Spleen (tissue), 11 donors: ENCODE measurements around the gene ACOX3. TPM values are rescaled to one million over a fixed set of nuclear protein-coding genes. Genes with fewer than 3 reads are reported as not detected.

ENCODE experiments used
- DNase-seq: peaks from one replicate; pipeline ENCODE4 v3.0.0-alpha.2; 2020
- H3K27ac ChIP-seq, 8 donors: fragments of 200-600 bp; sonication (generic) in 7 of 8; 1 replicate in 4 of 8; 2 replicates in 4 of 8; pipeline versions ENCODE4 v1.5.0 to v1.8.0; 2016 to 2021; ENCODE audit warnings: inconsistent platforms in 4 of 8, mild to moderate bottlenecking in 4 of 8, moderate library complexity in 1 of 8
- H3K27me3 ChIP-seq, 7 donors: fragments of 200-600 bp; sonication (generic) in 6 of 7; replicated peaks in 1 of 7; 1 replicate in 4 of 7; 2 replicates in 3 of 7; pipeline versions ENCODE4 v1.5.0 to v1.8.0; 2016 to 2021; ENCODE audit warnings: inconsistent platforms in 3 of 7, mild to moderate bottlenecking in 1 of 7
- H3K36me3 ChIP-seq, 6 donors: fragments of 200-600 bp; sonication (generic) in 5 of 6; 1 replicate in 4 of 6; 2 replicates in 2 of 6; pipeline versions ENCODE4 v1.5.0 to v1.8.0; 2016 to 2021; ENCODE audit warnings: inconsistent platforms in 2 of 6
- H3K4me1 ChIP-seq, 6 donors: fragments of 200-600 bp; sonication (generic) in 5 of 6; 1 replicate in 3 of 6; 2 replicates in 3 of 6; pipeline versions ENCODE4 v1.5.0 to v1.8.0; 2016 to 2021; ENCODE audit warnings: inconsistent platforms in 3 of 6
- H3K4me3 ChIP-seq, 8 donors: fragments of 200-600 bp; sonication (generic) in 7 of 8; 1 replicate in 4 of 8; 2 replicates in 4 of 8; pipeline versions ENCODE4 v1.5.0 to v1.8.0; 2016 to 2021; ENCODE audit warnings: inconsistent platforms in 4 of 8, mild to moderate bottlenecking in 4 of 8, moderate library complexity in 2 of 8
- H3K9me3 ChIP-seq, 8 donors: fragments of 200-600 bp; sonication (generic) in 7 of 8; 1 replicate in 4 of 8; 2 replicates in 4 of 8; pipeline versions ENCODE4 v1.5.0 to v1.8.0; 2016 to 2021; ENCODE audit warnings: inconsistent platforms in 4 of 8
- POLR2A ChIP-seq, 3 donors: fragments of 450-650 bp; IDR thresholded peaks; one replicate each; pipeline ENCODE4 v1.5.1; 2017; ENCODE audit warnings: antibody characterized with exemption in 3 of 3, mild to moderate bottlenecking in 1 of 3
- POLR2AphosphoS5 ChIP-seq, 3 donors: sonication (generic); formaldehyde crosslinking; IDR thresholded peaks; one replicate each; pipeline ENCODE4 v1.5.1; 2017; ENCODE audit warnings: antibody characterized with exemption in 3 of 3
- WGBS, 5 donors: extraction: QIAGEN DNeasy Blood & Tissue Kit in 3 of 5; methylation state at CpG; one replicate each; pipeline versions ENCODE4 v1.1.5 to v1.1.7; 2013 to 2018; 5-methylcytosine and 5-hydroxymethylcytosine counted together
- intact Hi-C: fragments of 100-400 bp; cut with DNase I; formaldehyde crosslinking; loops from one replicate; pipeline ENCODE4 v1.15.0; 2023; ENCODE audit warnings: low total_unique reads
- polyA plus RNA-seq, 3 donors: library from polyadenylated mRNA; stranded (reverse); fragments of 200-250 nt; gene quantifications; one replicate each; pipeline ENCODE4 v1.2.1, GENCODE V29; 2013
- total RNA-seq, 7 donors: library from RNA; depleted of rRNA in 3 of 7; stranded (reverse); fragments of >200 nt in 3 of 7; fragmentation: NEBNext Ultra II Directional in 4 of 7; extraction: Animal tissue kit (Norgen Biotek cat#: 25700) in 4 of 7; gene quantifications; one replicate each; pipeline versions ENCODE4 v1.1.0 to v1.2.1, GENCODE V29; 2016 to 2021
- TF ChIP-seq, protein P1 (sequence below), 11 experiments: fragments of 200-600 bp in 7 of 11; fragments of 450-650 bp in 4 of 11; sonication (generic) in 4 of 11; IDR thresholded peaks in 8 of 11; conservative IDR thresholded peaks in 3 of 11; 1 replicate in 7 of 11; 2 replicates in 4 of 11; pipeline versions ENCODE4 v1.4.0 to v1.8.0; 2016 to 2021; ENCODE audit warnings: antibody characterized with exemption in 11 of 11, inconsistent platforms in 4 of 11, mild to moderate bottlenecking in 1 of 11
- donor health status: healthy with polysubstance abuse.
- donor health status: DM: no; HTN: no; CAD: no; lungs with moderate emphysema.
- donor health status: DM: no; HTN: no; CAD: no.
- donor health status: Bipolar disorder and iron deficiency.
- donor health status: healthy.
- donor health status: DM: no; HTN: no; CAD: no.
- donor health status: DM: yes; HTN: yes; CAD: no.

The ACOX3 gene
- total and polyA plus RNA-seq, 10 donors, result 11.3 to 26.5 (median 19.7) TPM

DNA sequence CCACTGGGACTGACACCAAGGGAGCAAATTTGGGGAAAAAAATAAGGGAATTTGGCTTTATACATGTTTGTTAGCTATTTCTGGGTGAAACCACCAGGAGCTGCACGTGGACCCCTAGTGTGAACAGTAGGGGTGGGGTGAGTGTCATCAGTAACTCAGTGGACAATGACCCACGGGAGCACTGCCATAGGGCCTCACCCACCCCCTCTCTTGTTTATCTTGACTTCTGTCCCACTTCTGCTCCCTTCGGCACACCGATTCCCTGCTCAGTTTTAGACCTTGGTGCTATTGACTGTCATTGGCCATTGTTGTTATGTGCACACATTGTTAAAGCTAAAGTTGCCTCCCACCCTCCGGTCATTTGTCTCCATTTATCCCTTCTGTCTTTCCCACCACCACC lies 9.0 kb downstream of the ACOX3 start:
- no peaks in the 10 kb centered on the region for H3K36me3 ChIP-seq
- intact Hi-C loops, result no loop called here
- WGBS, 5 donors, result 86 to 98% (median 93%) methylated on average over 5 of the region's 5 CpGs
- DNase-seq, result no peak
- no peaks in the 10 kb centered on the region for H3K27me3 ChIP-seq
- peaks cover 26 to 55% (median 46%) of the 10 kb centered on the region in 6 donors for H3K4me1 ChIP-seq
- TF ChIP-seq POLR2AphosphoS5 (IDR thresholded peaks at IDR 0.05) (no peak), POLR2A (IDR thresholded peaks at IDR 0.05) (no peak)
- no peak overlapping the region for H3K27ac ChIP-seq
- no peaks in the 10 kb centered on the region for H3K9me3 ChIP-seq
- no peak overlapping the region for H3K4me3 ChIP-seq

DNA sequence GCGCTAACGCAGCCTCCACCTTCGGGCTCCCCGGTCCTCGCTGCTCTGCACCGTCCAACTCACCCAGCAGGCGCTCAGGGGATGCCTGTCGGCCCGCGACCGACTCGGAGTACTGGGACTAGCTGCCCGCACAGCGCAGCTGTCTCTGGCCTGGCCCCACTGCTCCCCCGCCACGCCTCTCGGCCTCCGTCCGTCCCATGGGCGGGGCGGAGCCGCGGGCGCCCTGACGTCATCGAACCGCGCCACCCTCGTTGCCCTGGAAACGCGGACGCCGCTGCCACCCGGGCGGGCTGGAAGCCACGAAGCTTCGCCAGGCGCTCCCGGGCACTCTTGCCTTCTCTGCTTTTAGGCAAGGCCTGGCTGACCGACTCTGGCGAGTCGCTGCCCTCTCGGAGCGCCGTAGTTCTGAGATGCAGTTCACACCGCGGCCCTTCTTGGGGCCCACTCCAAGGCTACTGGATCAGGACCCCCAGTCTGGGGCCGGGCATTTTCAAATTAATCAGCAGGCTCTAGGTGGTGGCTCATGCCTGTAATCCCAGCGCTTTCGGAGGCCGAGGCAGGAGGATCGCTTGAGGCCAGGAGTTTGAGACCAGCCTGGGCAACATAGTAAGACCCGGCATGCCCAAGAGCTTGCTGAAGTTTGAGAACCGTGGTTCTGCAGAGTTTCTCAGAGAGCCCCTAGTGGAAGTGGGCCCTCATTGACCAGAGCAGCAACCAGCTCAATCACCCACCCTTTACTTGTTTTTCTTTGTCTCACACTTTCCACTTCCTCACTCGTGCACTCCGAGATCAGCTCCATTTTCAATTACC lies 12.0 kb downstream of the ACOX3 start:
- peaks cover 12 to 37% (median 29%) of the 10 kb centered on the region in 6 donors for H3K4me1 ChIP-seq
- no peaks in the 10 kb centered on the region for H3K9me3 ChIP-seq
- no peaks in the 10 kb centered on the region for H3K27me3 ChIP-seq
- H3K27ac ChIP-seq, result peak overlapping the region; percentile 68 to 91 (median 86)
- TF ChIP-seq POLR2AphosphoS5 (IDR thresholded peaks at IDR 0.05), result peak; percentile 94 to 97 (median 96)
- TF ChIP-seq, protein P1, sequence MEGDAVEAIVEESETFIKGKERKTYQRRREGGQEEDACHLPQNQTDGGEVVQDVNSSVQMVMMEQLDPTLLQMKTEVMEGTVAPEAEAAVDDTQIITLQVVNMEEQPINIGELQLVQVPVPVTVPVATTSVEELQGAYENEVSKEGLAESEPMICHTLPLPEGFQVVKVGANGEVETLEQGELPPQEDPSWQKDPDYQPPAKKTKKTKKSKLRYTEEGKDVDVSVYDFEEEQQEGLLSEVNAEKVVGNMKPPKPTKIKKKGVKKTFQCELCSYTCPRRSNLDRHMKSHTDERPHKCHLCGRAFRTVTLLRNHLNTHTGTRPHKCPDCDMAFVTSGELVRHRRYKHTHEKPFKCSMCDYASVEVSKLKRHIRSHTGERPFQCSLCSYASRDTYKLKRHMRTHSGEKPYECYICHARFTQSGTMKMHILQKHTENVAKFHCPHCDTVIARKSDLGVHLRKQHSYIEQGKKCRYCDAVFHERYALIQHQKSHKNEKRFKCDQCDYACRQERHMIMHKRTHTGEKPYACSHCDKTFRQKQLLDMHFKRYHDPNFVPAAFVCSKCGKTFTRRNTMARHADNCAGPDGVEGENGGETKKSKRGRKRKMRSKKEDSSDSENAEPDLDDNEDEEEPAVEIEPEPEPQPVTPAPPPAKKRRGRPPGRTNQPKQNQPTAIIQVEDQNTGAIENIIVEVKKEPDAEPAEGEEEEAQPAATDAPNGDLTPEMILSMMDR (IDR thresholded peaks at IDR 0.05 in 8 of 11, conservative IDR thresholded peaks at IDR 0.05 in 3 of 11), result peak in 2 of 11 experiments; percentile 13 to 39
- peak in 2 of 3 donors; percentile 40 to 41 for TF ChIP-seq POLR2A (IDR thresholded peaks at IDR 0.05)
- peak; percentile 96 for DNase-seq
- H3K36me3 ChIP-seq, result peaks cover 0 to 8% (median 0%) of the 10 kb centered on the region in 6 donors
- 1 to 3% (median 2%) methylated on average over 42 to 56 of the region's 56 CpGs for WGBS, 5 donors
- H3K4me3 ChIP-seq, result peak overlapping the region; percentile 70 to 94 (median 86)
- intact Hi-C loops, result no loop called here

DNA sequence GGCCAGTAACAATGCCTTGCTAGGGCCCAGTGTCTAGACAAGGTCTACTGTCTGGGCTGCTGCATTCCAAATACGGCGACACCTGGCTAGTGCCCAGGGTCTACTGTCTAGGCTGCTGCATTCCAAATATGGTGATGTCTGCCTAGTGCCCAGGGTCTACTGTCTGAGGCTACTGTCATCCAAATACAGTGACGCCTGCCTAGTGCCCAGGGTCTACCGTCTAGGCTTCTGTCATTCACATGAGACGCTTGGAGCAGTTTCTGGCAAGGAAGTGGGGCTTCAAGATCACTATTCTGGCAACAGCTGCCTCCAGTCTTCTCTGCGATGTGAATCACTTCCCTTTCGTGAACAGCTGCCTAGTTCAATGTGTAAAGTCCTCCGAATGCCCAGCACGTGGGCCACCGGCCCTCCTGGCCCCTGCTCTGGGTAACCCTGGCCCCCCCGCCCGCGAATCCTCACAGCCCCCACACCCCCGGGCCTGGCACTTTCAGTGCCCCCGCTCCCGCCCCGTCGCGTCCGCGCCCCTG lies 12.7 kb downstream of the ACOX3 start:
- Histone ChIP-seq H3K4me3 (peak overlapping the region; percentile 70 to 94 (median 86)), H3K27me3 (no peaks in the 10 kb centered on the region), H3K4me1 (peaks cover 12 to 37% (median 29%) of the 10 kb centered on the region in 6 donors), H3K27ac (peak overlapping the region; percentile 68 to 91 (median 86)), H3K36me3 (peaks cover 0 to 8% (median 0%) of the 10 kb centered on the region in 6 donors), H3K9me3 (no peaks in the 10 kb centered on the region)
- TF ChIP-seq, protein P1 (IDR thresholded peaks at IDR 0.05 in 8 of 11, conservative IDR thresholded peaks at IDR 0.05 in 3 of 11), result no peak
- TF ChIP-seq POLR2A (IDR thresholded peaks at IDR 0.05), result no peak
- TF ChIP-seq POLR2AphosphoS5 (IDR thresholded peaks at IDR 0.05), result no peak
- DNase-seq, result no peak
- WGBS, 5 donors, result 1 to 6% (median 3%) methylated on average over 9 to 21 of the region's 21 CpGs
- intact Hi-C loops, result no loop called here

DNA sequence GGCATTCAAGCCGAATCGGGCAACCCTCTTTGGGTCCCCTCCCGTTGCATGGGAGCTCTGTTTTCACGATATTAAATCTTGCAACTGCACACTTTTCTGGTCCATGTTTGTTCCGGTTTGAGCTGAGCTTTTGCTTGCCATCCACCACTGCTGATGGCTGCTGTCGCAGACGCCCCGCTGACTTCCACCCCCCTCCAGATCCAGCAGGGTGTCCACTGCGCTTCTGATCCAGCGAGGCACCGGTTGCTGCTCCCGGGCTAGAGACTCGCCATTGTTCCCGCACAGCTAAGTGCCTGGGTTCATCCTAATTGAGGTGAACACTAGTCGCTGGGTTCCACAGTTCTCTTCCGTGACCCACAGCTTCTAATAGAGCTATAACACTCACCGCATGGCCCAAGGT lies 13.3 kb downstream of the ACOX3 start:
- Histone ChIP-seq H3K4me1 (peaks cover 12 to 37% (median 29%) of the 10 kb centered on the region in 6 donors), H3K27me3 (no peaks in the 10 kb centered on the region), H3K9me3 (no peaks in the 10 kb centered on the region), H3K4me3 (peak overlapping the region in 7 of 8 donors; percentile 70 to 94 (median 89)), H3K36me3 (peaks cover 0 to 8% (median 0%) of the 10 kb centered on the region in 6 donors), H3K27ac (peak overlapping the region in 1 of 8 donors; percentile 91)
- 82 to 89% (median 85%) methylated on average over 17 of the region's 17 CpGs for WGBS, 5 donors
- intact Hi-C loops, result no loop called here
- DNase-seq, result no peak
- TF ChIP-seq POLR2A (IDR thresholded peaks at IDR 0.05) (no peak), POLR2AphosphoS5 (IDR thresholded peaks at IDR 0.05) (no peak)
- TF ChIP-seq, protein P1 (IDR thresholded peaks at IDR 0.05 in 8 of 11, conservative IDR thresholded peaks at IDR 0.05 in 3 of 11), result no peak
